ENCODE measurements around the gene BCL11A. TPM values are rescaled to one million over a fixed set of nuclear protein-coding genes. Genes with fewer than 3 reads are reported as not detected.

Gene BCL11A
- total RNA-seq, 4 donors from 2014 or later: 0.28 to 5.0 (median 1.1) TPM

GRCh38 chr2:60551240-60552077 lies 2.0 kb downstream of the BCL11A start:
- TF ChIP-seq CTCF (IDR thresholded peaks at IDR 0.05): no peak
- DNase-seq (ENCODE audit: low spot score) (no peak), ATAC-seq (ENCODE audit: low FRiP score) (no peak)

GRCh38 chr2:60550984-60551239 lies 2.5 kb downstream of the BCL11A start:
- no peak for TF ChIP-seq CTCF (IDR thresholded peaks at IDR 0.05)
- DNase-seq (ENCODE audit: low spot score): no peak
- no peak for ATAC-seq (ENCODE audit: low FRiP score)

GRCh38 chr2:60550178-60550983 lies 3.1 kb downstream of the BCL11A start:
- no peak for TF ChIP-seq CTCF (IDR thresholded peaks at IDR 0.05)
- ATAC-seq (ENCODE audit: low FRiP score) (no peak), DNase-seq (ENCODE audit: low spot score) (no peak)

GRCh38 chr2:60549928-60550177 lies 3.6 kb downstream of the BCL11A start:
- no peak for TF ChIP-seq CTCF (IDR thresholded peaks at IDR 0.05)
- ATAC-seq (ENCODE audit: low FRiP score): no peak
- DNase-seq (ENCODE audit: low spot score): no peak

GRCh38 chr2:60549238-60549927 lies 4.1 kb downstream of the BCL11A start:
- ATAC-seq (ENCODE audit: low FRiP score): no peak
- TF ChIP-seq CTCF (IDR thresholded peaks at IDR 0.05): no peak
- DNase-seq (ENCODE audit: low spot score): no peak

- TF ChIP-seq CTCF (IDR thresholded peaks at IDR 0.05): no peak
- ATAC-seq (ENCODE audit: low FRiP score): no peak
- no peak for DNase-seq (ENCODE audit: low spot score)
Observed at GRCh38 chr2:60548845-60549237, 4.6 kb downstream of the BCL11A start.
